Measurements from ENCODE around the gene LRCH1.
"Not testable (repeated sequence)": the region's sequence is repeated elsewhere in the genome, so short reads cannot be mapped to it uniquely, and the experiment has no call there.

The LRCH1 gene, protein sequence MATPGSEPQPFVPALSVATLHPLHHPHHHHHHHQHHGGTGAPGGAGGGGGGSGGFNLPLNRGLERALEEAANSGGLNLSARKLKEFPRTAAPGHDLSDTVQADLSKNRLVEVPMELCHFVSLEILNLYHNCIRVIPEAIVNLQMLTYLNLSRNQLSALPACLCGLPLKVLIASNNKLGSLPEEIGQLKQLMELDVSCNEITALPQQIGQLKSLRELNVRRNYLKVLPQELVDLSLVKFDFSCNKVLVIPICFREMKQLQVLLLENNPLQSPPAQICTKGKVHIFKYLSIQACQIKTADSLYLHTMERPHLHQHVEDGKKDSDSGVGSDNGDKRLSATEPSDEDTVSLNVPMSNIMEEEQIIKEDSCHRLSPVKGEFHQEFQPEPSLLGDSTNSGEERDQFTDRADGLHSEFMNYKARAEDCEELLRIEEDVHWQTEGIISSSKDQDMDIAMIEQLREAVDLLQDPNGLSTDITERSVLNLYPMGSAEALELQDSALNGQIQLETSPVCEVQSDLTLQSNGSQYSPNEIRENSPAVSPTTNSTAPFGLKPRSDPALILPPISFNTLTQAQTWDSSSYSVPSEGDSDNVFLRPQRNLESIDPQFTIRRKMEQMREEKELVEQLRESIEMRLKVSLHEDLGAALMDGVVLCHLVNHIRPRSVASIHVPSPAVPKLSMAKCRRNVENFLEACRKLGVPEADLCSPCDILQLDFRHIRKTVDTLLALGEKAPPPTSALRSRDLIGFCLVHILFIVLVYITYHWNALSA

GRCh38 chr13:46552889-46553520 lies at the start of gene LRCH1:
TSS of gene LRCH1 (plus strand) at chr13:46553170. CDS start at chr13:46553397, 227 bp downstream.
- peak; percentile 86 for DNase-seq

DNA sequence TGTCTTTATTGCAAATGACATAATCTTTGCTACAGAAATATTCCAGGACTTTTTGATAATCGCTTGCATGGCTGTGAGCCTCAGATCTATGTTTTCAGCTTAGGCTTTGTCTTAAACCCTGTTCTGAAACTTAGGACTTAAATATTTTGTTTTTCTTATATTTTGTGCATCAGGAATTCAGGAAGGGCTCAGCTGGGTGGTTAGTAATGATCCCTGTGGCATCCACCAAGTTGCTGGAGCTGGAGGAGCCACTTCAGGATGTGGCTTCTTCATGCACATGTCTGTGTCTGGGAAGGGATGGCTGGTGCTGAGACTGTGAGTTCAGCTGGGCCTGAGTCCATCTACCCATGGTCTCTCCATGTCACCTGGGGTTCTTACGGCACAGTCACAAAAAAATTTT lies 48.9 kb upstream of the LRCH1 start:
- DNase-seq, result no peak

GRCh38 chr13:46507981-46508380 lies 45.0 kb upstream of the LRCH1 start:
- no peak for DNase-seq

- no peak for DNase-seq
Measured at GRCh38 chr13:46509981-46510380, 43.0 kb upstream of the LRCH1 start.

DNA sequence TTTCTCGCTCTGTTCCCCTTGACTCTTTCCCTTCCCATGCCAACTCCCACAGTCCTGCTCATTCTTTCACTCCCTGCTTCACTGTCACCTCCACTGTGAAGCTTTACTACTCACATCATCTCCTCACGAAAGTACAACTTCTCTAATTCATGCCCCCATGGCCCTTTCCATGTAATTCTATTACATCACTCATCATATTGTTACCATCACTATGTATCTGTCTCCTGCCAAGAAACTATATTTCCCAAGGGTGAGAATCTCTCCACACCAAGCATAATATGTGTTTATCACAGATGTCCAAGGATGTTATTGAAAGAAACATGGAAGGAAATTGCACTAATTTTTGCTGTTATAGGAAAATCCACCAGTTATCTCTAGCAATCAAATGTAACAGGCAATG lies 37.2 kb upstream of the LRCH1 start:
- no peak for DNase-seq

DNA sequence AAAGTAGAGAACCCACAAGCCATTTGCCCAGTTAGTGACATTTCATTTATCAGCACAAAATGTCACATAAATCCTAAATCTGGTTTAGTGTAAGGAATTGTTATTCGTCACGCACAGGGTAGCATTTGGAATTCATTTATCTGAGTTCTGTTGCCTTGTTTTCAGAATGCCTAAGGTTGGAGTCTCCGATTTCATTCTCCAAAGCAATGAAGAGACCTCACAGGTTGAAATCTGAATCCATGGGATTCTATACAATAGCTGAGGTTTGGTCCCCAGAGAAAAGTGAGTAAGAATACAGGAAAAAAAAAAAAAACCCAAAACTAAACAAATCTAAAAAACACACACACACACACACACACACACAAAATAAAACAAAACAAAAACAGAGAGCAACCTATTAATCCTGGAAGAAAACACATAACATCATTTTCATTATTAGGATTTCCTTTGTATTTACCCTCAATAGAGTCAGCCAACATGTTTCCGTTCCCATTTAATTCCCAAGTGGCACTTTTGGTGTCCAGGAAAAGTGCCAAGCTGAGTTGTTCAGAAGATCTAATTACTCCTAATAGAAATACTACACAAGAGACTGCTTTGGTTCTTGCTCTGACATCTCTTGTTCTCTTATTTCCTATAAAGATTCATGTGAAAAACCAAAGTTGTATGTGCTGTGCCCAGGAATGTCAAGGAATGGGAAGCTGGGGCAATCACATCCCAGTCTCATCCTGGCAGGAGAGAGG lies 36.2 kb upstream of the LRCH1 start:
- DNase-seq, result no peak

DNA sequence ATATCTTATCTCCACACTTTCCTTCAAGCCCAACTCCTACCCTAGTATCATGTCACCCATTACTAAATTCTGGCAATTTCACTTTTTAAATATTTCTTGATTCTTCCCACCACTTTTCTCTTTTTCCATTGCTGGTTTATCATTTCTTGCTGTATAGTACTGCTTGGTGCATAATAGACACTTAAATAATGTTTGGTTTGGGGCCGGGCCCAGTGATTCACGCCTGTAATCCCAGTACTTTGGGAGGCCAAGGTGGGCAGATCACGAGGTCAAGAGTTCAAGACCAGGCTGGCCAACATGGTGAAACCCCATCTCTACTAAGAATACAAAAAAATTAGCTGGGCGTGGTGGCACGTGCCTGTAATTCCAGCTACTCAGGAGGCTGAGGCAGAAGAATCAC lies 35.2 kb upstream of the LRCH1 start:
- not testable (repeated sequence) for DNase-seq

DNA sequence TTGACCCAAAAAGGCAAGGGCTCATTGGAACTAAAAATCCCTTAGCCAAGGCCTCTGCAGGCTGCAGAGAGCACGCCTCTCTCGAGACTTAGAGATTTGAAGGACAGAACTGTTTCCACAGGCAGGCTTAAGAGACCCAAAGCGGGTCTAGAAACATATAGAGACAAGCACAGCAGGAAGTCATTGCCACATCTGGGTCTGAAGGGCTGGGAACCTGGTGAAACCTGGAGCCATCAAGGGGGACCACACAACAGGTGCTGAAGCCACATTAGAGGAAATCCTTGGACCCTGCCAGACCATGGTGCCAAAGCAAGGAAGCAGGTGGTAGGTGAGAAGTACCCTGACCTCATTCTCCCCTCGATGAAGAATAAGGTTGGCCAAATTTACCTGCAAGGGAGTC lies 33.8 kb upstream of the LRCH1 start:
- DNase-seq, result no peak

GRCh38 chr13:46520166-46520565 lies 32.8 kb upstream of the LRCH1 start:
- no peak for DNase-seq

DNA sequence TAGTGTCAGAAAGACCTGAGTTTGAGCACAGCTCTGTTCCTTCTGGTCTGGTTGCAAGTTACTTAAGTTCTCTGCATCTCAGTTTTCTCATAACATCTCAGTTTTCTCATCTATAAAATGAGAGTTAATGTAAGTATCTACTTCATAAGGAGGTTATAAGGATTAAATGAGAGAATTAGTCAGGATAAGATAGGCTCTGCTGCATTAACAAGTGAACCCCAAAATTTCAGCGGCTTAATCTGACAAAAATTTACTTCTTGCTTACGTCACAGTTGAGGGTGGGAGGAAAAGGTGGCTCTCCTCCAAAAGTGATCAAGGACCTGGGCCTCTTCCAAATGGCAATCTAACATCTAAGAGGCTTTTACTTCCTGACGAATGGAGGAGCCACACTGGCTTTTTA lies 31.5 kb upstream of the LRCH1 start:
- DNase-seq, result no peak

DNA sequence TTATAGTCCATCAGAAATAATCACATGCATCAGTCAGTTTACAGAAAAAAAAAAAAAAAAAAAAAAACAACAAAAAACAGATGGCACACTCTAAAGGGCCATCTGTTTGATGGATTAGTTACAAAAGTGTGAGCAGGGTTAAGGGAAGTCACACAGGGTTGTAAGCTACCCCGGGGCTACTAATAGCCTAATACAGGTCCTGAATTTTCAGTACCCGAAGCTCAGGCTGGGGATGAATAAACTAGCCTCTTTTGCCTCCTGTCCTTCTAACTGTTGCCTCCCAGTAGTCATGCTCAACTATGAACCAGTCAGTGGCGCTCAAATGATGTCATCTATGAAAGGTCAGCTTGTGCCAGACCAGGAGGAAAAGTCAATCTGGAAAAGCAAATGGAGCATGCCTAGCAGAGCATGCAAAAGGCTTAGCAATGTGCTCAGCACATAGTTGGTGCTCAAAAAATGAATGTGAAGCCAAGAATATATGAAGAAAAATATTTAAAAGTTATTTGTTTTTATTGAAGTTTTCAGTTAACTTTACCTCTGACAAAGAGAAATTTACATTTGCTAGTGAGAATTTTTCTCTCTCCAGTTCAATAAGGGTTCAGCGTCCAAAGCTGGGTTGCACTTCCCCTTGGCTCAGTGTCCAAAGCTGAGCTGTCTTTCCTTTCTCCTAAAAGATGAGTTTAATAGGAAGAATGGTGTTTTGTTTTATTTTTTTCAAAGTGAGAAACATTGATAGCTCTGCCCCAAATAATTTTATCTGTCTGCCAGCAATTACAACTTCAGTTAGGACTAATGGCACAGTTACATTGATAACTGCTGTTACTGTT lies 30.8 kb upstream of the LRCH1 start:
- DNase-seq, result no peak

DNA sequence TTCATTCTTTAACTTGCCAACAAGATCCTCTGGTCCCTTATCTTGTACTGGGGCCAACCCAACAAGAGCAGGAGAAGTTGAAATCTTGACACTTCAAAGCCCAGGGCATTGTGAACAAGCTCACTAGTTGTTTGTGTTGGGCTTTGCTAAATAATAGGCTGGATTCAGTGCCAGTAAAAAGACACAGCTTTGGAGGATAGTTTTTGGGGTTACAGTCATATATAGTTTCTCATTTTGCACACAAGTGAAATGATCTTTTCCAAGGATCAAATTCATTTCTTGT lies 30.3 kb upstream of the LRCH1 start:
- DNase-seq, result no peak

DNA sequence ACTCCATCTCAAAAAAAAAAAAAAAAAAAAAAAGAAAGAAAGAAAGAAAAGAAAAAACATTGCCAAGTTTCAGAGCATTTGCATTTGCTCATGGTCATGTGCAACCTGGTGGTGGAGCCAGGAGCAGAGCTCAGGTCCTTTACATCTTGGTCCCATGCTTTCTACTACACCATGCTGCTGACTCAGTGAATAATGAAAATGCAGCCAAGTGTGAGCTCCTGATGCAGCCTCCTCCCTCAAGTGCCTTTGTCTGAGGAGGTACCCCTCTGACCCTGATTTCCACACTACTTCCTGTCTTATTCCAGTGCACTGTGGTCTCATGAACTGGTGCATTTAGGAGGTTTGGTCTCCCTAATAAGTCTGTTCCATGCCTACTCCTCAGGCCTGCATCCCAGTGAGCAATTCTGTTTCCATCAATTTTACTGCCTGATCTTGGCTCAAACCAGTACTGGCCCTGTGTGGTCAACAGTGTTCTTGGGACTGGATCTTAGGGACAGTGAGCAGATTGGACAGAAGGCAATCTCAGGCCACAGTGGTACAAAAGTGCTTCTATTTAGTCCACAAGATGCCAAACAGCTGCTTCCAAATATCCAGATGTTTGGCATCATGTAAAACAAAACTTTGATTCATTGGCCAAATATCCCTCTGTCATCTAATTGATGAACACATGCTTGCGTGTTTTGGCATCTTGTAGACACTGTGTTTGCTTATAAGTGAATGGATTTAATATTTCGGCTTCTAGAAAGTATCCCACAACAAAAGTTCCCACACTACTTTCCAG lies 28.8 kb upstream of the LRCH1 start:
- no peak for DNase-seq

- no peak for DNase-seq
Measured at GRCh38 chr13:46526100-46526735, 26.8 kb upstream of the LRCH1 start.

GRCh38 chr13:46526740-46527139 lies 26.2 kb upstream of the LRCH1 start:
- no peak for DNase-seq

- no peak for DNase-seq
Measured at GRCh38 chr13:46527237-46527636, 25.7 kb upstream of the LRCH1 start.

DNA sequence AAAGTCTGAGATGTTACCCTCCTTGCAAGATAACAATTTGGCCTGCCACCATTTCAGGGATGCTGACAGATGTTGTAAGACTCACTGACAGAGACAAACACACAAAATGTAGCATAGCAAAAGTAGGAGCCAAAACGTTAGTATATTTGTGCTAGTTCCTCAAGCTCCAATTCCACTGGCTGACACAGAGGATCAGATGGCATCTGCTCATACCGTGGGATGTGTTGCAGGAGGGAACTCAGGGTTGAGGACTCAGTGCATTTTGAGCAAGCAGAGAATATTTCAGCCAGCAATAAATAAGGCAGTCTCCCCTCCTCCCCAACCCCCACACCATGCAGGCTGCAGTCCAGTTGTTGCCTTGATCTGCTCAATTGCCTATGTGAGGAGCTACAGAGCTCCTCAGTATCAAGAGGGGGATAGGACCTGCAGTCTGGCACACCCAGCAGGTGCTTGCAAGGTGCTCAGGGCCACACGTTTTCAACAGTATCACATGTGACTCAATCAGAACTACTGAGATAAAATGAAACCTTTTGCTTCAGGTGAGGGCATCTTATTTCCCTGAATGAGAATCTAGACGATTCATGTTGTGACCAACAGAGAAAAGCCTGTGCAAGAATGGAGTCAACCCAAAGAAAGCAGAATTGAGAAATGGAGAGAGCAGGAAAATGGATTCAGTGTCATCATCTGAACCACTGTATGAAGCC lies 23.6 kb upstream of the LRCH1 start:
- DNase-seq, result no peak

GRCh38 chr13:46530084-46530935 lies 22.7 kb upstream of the LRCH1 start:
- no peak for DNase-seq

DNA sequence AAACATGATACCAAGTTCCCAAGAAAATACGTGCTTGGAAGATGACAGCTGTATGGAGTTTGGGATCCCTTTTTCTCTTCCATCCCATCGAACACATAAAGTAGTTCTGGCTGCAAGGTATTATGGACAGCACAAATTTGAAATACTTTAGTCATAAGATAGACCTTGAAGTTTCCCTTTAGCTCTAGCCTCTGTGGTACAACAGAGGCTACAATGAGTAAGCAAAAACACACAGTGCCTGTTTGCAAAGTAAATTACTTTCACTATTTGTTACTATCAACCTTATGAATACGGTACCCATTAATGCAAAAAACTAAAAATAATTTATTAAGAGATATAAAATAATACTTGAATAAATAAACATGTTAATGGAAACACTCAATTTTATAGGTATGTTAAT lies 21.0 kb upstream of the LRCH1 start:
- DNase-seq, result no peak
